Measurements from ENCODE around the gene OR2G6. TPM values are rescaled to one million over a fixed set of nuclear protein-coding genes. Genes with fewer than 3 reads are reported as not detected.
"Not testable (repeated sequence)": the region's sequence is repeated elsewhere in the genome, so short reads cannot be mapped to it uniquely, and the experiment has no call there.

The OR2G6 gene
- total and polyA plus RNA-seq, 2 of the 8 experiments (the other 6 are each of a cell fraction or from before 2014, with no cell fraction given), result not detected

GRCh38 chr1:248471154-248471553 is 36.7 kb upstream of the OR2G6 start (continued):
- TF ChIP-seq RFX5 (IDR thresholded peaks at IDR 0.05; ENCODE audit: borderline replicate concordance, low read depth, low read length), result no peak
- TF ChIP-seq KDM5A (IDR thresholded peaks at IDR 0.05; ENCODE audit: low read length), result no peak
- no peak for TF ChIP-seq SP2 (IDR thresholded peaks at IDR 0.05; ENCODE audit: low read length)
- no peak for TF ChIP-seq GABPA (IDR thresholded peaks at IDR 0.05; ENCODE audit: borderline replicate concordance, insufficient read depth, low read length)
- no peak for TF ChIP-seq RXRA (IDR thresholded peaks at IDR 0.05; ENCODE audit: insufficient read depth, low read depth, low read length)

DNA sequence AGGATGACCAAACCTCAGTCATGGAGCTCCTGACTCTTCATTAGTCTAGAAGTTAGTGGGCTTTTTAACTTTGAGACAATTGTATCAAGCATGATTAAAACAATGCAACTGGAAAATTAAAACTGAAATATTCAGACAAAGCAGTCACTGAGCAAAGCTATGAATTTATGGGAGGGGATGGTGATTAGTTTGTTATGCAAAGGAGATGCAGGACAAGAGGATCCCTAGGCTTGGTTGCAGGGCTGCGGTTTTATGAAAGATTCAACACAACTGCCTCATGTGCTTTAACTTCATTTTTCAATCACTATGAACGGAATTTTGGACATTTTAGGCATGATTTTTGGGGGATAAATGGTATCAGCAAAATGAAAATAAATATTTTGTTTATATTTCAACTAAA is 35.8 kb upstream of the OR2G6 start:
- 67% methylated on average over 2 of the region's 2 CpGs; no CpG with 5 or more reads in 1 of the 2 experiments for WGBS, 2 experiments (ENCODE audit: extremely low coverage in 1 of 2, insufficient coverage in 1 of 2, insufficient read length in 1 of 2, insufficient replicate concordance in 2 of 2, low coverage in 1 of 2, low lambda C conversion rate in 2 of 2, missing lambda C conversion rate in 1 of 2)
- H3K23ac ChIP-seq (ENCODE audit: insufficient read length); H3K4me3 ChIP-seq (ENCODE audit: extremely low read depth in 1 of 4, insufficient read depth in 2 of 4, low read depth in 3 of 4, low read length in 4 of 4); H4K20me1 ChIP-seq (replicated peaks in 1 of 2; ENCODE audit: control insufficient read depth in 1 of 2, insufficient read depth in 2 of 2, low read length in 2 of 2); H3K4me1 ChIP-seq (replicated peaks in 1 of 4; ENCODE audit: control insufficient read depth in 3 of 4, insufficient read depth in 4 of 4, low read length in 3 of 4); H3K4ac ChIP-seq (replicated peaks; ENCODE audit: insufficient read length, low read depth, low read length); H2AK5ac ChIP-seq (ENCODE audit: low read depth, low read length); H4K5ac ChIP-seq (ENCODE audit: insufficient read length, low read depth, low read length); H2BK5ac ChIP-seq (ENCODE audit: low read depth, low read length); POLR2A ChIA-PET (ENCODE audit: partially characterized antibody); H3K4me2 ChIP-seq (ENCODE audit: insufficient read depth in 1 of 2, low read depth in 2 of 2, low read length in 2 of 2); H3K79me2 ChIP-seq (ENCODE audit: control insufficient read depth in 1 of 2, insufficient read depth in 2 of 2, low read length in 2 of 2); DNase-seq (ENCODE audit: low read depth in 1 of 2, low spot score in 2 of 2); H3K14ac ChIP-seq (ENCODE audit: insufficient read length); H2BK20ac ChIP-seq (ENCODE audit: low read length); H3K27me3 ChIP-seq (replicated peaks in 1 of 4; ENCODE audit: control insufficient read depth in 3 of 4, extremely low read depth in 1 of 4, insufficient read depth in 3 of 4, low read length in 3 of 4); H4K91ac ChIP-seq (replicated peaks; ENCODE audit: insufficient read length, low read length); H3K27ac ChIP-seq (ENCODE audit: low read depth, low read length); H3K23me2 ChIP-seq (ENCODE audit: low read depth, low read length); H4K8ac ChIP-seq (ENCODE audit: extremely low read depth, insufficient read depth, low read length); H2BK120ac ChIP-seq (replicated peaks; ENCODE audit: low read depth, low read length); H2BK15ac ChIP-seq (ENCODE audit: low read length); H2BK12ac ChIP-seq (ENCODE audit: low read depth, low read length); FAIRE-seq; H3K9ac ChIP-seq (replicated peaks in 1 of 4; ENCODE audit: extremely low read depth in 1 of 4, low read depth in 3 of 4, low read length in 3 of 4); H3K56ac ChIP-seq (replicated peaks; ENCODE audit: insufficient read length, low read depth, low read length); H3K79me1 ChIP-seq (ENCODE audit: low read depth, low read length); H3K36me3 ChIP-seq (ENCODE audit: control insufficient read depth in 2 of 4, insufficient read depth in 4 of 4, low read length in 3 of 4); H2AFZ ChIP-seq (ENCODE audit: low read length); H3K18ac ChIP-seq (ENCODE audit: extremely low read depth, low read length): not testable (repeated sequence)
- H3K9me3 ChIP-seq (ENCODE audit: insufficient read depth in 2 of 2, low read depth in 1 of 2, low read length in 1 of 2), result peaks cover 20 to 23% of the 10 kb centered on the region in 2 experiments; a peak in 3 of 4 replicates
- CTCF ChIA-PET (ENCODE audit: partially characterized antibody), result interaction anchor here (0.6 kb wide), 1 partner anchor 1122 kb away, joined by 4 read pairs; no protein-coding TSS in a partner anchor
